MM.1S (cell line): ENCODE measurements around the gene TMPRSS9.

Source experiments
- DNase-seq: peaks from one replicate; pipeline ENCODE4 v3.0.0-alpha.2; 2015
- H2AFZ ChIP-seq: fragments of 300-600 bp; sonication (generic); 2 replicates; pipeline ENCODE4 v1.6.0; 2016; ENCODE audit warnings: antibody characterized with exemption, low read length
- H3F3A ChIP-seq: fragments of 300-600 bp; sonication (generic); 2 replicates; pipeline ENCODE4 v1.6.1; 2016; ENCODE audit warnings: mild to moderate bottlenecking, antibody characterized with exemption, low read length, moderate library complexity, mixed read lengths; ENCODE audit not compliant: insufficient read depth
- H3K27ac ChIP-seq: fragments of 300-600 bp; sonication (generic); 2 replicates; pipeline ENCODE4 v1.5.1; 2016; ENCODE audit warnings: mild to moderate bottlenecking, low read length
- H3K27me3 ChIP-seq: fragments of 300-600 bp; sonication (generic); replicated peaks from 2 replicates; pipeline ENCODE4 v1.6.0; 2016; ENCODE audit warnings: low read length; ENCODE audit not compliant: insufficient read depth
- H3K36me3 ChIP-seq: fragments of 300-600 bp; sonication (generic); replicated peaks from 2 replicates; pipeline ENCODE4 v1.6.1; 2016; ENCODE audit warnings: mild to moderate bottlenecking, low read length, mixed read lengths; ENCODE audit not compliant: insufficient read depth
- H3K4me1 ChIP-seq: fragments of 300-600 bp; sonication (generic); 2 replicates; pipeline ENCODE4 v1.6.1; 2016; ENCODE audit warnings: low read length, mixed read lengths
- H3K4me2 ChIP-seq: fragments of 300-600 bp; sonication (generic); 2 replicates; pipeline ENCODE4 v1.6.0; 2016; ENCODE audit warnings: low read depth, low read length
- H3K4me3 ChIP-seq: fragments of 300-600 bp; sonication (generic); 2 replicates; pipeline ENCODE4 v1.5.1; 2016; ENCODE audit warnings: low read length, mixed read lengths
- H3K79me2 ChIP-seq: fragments of 300-600 bp; sonication (generic); 2 replicates; pipeline ENCODE4 v1.6.1; 2016; ENCODE audit warnings: mixed run types, low read length, mixed read lengths
- H3K9ac ChIP-seq: fragments of 300-600 bp; sonication (generic); 2 replicates; pipeline ENCODE4 v1.6.1; 2016; ENCODE audit warnings: low read length, mixed read lengths
- H3K9me2 ChIP-seq: fragments of 300-600 bp; sonication (generic); replicated peaks from 2 replicates; pipeline ENCODE4 v1.6.1; 2016; ENCODE audit warnings: mild to moderate bottlenecking, low read length, mixed read lengths; ENCODE audit not compliant: insufficient read depth
- H3K9me3 ChIP-seq: fragments of 300-600 bp; sonication (generic); replicated peaks from 2 replicates; pipeline ENCODE4 v1.6.1; 2016; ENCODE audit warnings: mild to moderate bottlenecking, low read length, mixed read lengths; ENCODE audit not compliant: insufficient read depth
- H4K20me1 ChIP-seq: fragments of 300-600 bp; sonication (generic); 2 replicates; pipeline ENCODE4 v1.6.1; 2016; ENCODE audit warnings: mild to moderate bottlenecking, low read length, moderate library complexity, mixed read lengths; ENCODE audit not compliant: insufficient read depth
- EZH2 ChIP-seq: fragments of 300-600 bp; sonication (generic); optimal IDR thresholded peaks from 2 replicates; pipeline ENCODE3; 2017; ENCODE audit warnings: low read depth, mild to moderate bottlenecking, antibody characterized with exemption, low read length, mixed read lengths
- EZH2phosphoT487 ChIP-seq: fragments of 300-600 bp; sonication (generic); IDR thresholded peaks from 2 replicates; pipeline ENCODE4 v1.6.1; 2018; ENCODE audit warnings: antibody characterized with exemption, low read length
- TF ChIP-seq, protein P1 (sequence below): fragments of 300-600 bp; sonication (generic); IDR thresholded peaks from 2 replicates; pipeline ENCODE4 v1.5.1; 2016; ENCODE audit warnings: antibody characterized with exemption, low read length, mixed read lengths

Gene TMPRSS9

DNA sequence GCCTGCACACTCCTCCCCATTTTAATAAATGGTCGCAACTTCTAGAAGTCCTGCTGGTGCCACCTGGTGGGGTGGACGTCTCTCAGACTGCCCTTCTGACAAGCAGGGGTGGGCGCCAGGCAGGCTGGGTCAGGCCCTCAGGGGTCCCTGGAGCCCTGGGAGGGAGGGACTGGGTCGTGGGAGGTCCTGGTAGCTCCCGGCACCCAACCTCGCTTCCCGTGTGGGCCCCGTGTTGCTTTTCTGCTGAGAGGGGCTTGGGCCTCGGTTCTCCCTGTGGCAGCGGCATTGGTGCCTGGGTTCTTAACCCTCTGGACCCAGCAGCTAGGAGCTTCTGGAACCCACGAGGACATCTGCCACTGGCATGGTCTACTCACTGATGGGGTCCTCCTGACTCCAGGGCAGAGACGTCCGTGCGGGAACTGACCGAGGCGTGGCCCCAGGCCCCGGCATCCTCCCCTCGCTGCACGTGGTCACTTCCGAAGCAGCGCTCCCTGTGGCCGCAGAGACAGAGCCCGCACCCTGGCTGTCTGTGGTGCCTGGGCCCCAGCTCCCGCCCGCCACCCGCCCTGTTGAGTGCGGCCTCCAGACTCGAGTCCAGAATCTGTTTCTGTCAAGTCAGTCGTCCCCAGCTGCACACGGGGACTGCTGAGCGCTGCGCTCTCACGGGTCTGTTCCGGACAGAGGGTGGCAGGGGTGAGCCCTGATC lies 6.0 kb upstream of the TMPRSS9 start:
- no peak overlapping the region for H3K4me3 ChIP-seq
- no peaks in the 10 kb centered on the region; the same call in 1 of the 2 replicates for H3K36me3 ChIP-seq
- no peak overlapping the region for H3K27ac ChIP-seq
- no peaks in the 10 kb centered on the region for H4K20me1 ChIP-seq
- H3K27me3 ChIP-seq: peaks cover 11% of the 10 kb centered on the region; the same call in 1 of the 2 replicates
- TF ChIP-seq EZH2: no peak
- no peak for TF ChIP-seq EZH2phosphoT487
- TF ChIP-seq, protein P1, sequence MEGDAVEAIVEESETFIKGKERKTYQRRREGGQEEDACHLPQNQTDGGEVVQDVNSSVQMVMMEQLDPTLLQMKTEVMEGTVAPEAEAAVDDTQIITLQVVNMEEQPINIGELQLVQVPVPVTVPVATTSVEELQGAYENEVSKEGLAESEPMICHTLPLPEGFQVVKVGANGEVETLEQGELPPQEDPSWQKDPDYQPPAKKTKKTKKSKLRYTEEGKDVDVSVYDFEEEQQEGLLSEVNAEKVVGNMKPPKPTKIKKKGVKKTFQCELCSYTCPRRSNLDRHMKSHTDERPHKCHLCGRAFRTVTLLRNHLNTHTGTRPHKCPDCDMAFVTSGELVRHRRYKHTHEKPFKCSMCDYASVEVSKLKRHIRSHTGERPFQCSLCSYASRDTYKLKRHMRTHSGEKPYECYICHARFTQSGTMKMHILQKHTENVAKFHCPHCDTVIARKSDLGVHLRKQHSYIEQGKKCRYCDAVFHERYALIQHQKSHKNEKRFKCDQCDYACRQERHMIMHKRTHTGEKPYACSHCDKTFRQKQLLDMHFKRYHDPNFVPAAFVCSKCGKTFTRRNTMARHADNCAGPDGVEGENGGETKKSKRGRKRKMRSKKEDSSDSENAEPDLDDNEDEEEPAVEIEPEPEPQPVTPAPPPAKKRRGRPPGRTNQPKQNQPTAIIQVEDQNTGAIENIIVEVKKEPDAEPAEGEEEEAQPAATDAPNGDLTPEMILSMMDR: no peak
- H3K9me2 ChIP-seq: no peaks in the 10 kb centered on the region
- no peaks in the 10 kb centered on the region for H3K9me3 ChIP-seq
- H3K4me1 ChIP-seq: no peaks in the 10 kb centered on the region
- no peaks in the 10 kb centered on the region for H3K79me2 ChIP-seq
- H2AFZ ChIP-seq: no peak overlapping the region
- no peak for DNase-seq
- H3K4me2 ChIP-seq: no peak overlapping the region
- H3F3A ChIP-seq: no peaks in the 10 kb centered on the region
- no peak overlapping the region for H3K9ac ChIP-seq

DNA sequence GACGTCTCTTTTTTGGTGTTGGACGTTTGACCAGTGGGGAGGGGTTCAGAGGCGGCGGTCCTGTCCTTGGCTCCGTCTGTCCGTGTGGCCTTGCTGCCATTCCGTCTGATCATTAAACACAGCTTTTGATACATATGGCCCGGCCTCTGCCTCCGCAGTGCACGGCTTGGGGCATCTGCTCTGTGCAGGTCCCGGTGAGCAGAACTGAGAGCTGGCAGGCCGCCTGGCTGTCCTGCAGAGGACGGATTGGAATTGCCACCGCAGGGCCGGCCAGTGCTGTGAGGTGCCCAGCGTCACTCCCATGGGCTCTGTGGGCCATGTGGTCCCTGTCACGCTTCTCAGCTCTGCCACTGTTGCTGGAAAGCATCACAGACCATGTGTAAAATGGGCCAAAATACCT lies 5.4 kb upstream of the TMPRSS9 start:
- Histone ChIP-seq H3K4me3 (no peak overlapping the region), H3K9me3 (no peaks in the 10 kb centered on the region), H3K79me2 (no peaks in the 10 kb centered on the region), H3F3A (no peaks in the 10 kb centered on the region), H3K27ac (no peak overlapping the region), H3K36me3 (no peaks in the 10 kb centered on the region; the same call in 1 of the 2 replicates), H3K4me1 (no peaks in the 10 kb centered on the region), H2AFZ (no peak overlapping the region), H3K27me3 (peaks cover 14% of the 10 kb centered on the region), H4K20me1 (no peaks in the 10 kb centered on the region), H3K4me2 (no peak overlapping the region), H3K9ac (no peak overlapping the region), H3K9me2 (no peaks in the 10 kb centered on the region)
- no peak for DNase-seq
- TF ChIP-seq EZH2 (no peak), EZH2phosphoT487 (no peak)
- TF ChIP-seq, protein P1: no peak

DNA sequence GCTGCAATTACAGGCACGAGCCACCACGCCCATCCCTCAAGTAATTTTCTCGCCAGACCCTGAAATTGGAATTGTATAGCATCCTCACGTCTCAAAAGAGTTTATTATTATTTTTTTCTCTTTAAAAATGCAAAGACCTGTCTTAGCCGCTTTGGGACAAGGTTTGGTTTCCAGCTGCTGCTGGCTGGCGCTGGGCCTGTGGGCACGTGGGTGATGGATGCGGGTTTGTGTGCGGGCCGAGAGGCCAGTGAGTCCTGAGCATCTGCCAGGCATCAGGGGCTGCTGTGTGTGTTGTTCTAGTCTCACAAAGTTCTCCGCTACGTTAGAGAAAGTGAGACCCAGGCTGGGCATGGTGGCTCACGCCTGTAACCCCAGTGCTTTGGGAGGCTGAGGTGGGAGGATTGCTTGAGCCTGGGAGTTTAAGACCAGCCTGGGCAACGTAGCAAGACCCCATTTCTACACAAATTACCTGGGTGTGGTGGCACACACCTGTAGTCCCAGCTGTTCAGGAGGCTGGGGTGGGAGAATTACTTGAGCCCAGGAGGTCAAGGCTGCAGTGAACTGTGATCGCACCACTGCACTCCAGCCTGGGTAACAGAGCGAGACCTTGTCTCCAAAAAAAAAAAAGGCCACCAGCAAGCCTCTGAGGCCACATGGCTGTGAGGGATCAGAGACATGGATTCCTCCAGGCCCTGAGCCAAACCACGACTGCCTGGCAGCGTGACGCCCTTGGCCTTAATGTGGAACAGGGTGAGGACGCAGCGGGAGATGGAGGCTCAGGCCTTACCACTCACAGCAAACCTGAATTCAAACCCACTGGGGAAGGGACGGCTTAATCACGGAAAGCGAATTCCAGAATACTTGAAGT lies 4.7 kb upstream of the TMPRSS9 start:
- no peaks in the 10 kb centered on the region; the same call in 1 of the 2 replicates for H3K36me3 ChIP-seq
- H4K20me1 ChIP-seq: no peaks in the 10 kb centered on the region
- no peak overlapping the region for H2AFZ ChIP-seq
- no peak overlapping the region for H3K4me3 ChIP-seq
- peaks cover 19% of the 10 kb centered on the region for H3K27me3 ChIP-seq
- no peaks in the 10 kb centered on the region for H3K9me3 ChIP-seq
- H3K4me2 ChIP-seq: no peak overlapping the region
- H3K27ac ChIP-seq: no peak overlapping the region
- no peaks in the 10 kb centered on the region for H3F3A ChIP-seq
- no peak overlapping the region for H3K9ac ChIP-seq
- no peaks in the 10 kb centered on the region for H3K79me2 ChIP-seq
- TF ChIP-seq, protein P1: no peak
- TF ChIP-seq EZH2: no peak
- no peak for TF ChIP-seq EZH2phosphoT487
- DNase-seq: no peak
- H3K9me2 ChIP-seq: no peaks in the 10 kb centered on the region
- no peaks in the 10 kb centered on the region for H3K4me1 ChIP-seq
